GM23338 (cell line): ENCODE data around the gene LYZL1. TPM values are rescaled to one million over a fixed set of nuclear protein-coding genes. Genes with fewer than 3 reads are reported as not detected.
"Not testable (repeated sequence)": the region's sequence is repeated elsewhere in the genome, so short reads cannot be mapped to it uniquely, and the experiment has no call there.

Experiments
- ATAC-seq: fragments of 200-7000 bp; cut with Tn5 transposase; 3 replicates; pipeline ENCODE4 v1.9.1; 2020
- DNase-seq: peaks from one replicate; pipeline ENCODE4 v3.0.0-alpha.2; 2015; ENCODE audit warnings: low spot score
- H2AFZ ChIP-seq: fragments of 200-600 bp; sonication (generic); 2 replicates; pipeline ENCODE4 v1.8.0; 2016; ENCODE audit warnings: antibody characterized with exemption, mild to moderate bottlenecking, moderate library complexity
- H3F3A ChIP-seq: fragments of 200-600 bp; sonication (generic); replicated peaks from 2 replicates; pipeline ENCODE4 v1.8.0; 2017; ENCODE audit warnings: antibody characterized with exemption, mixed run types, low read depth
- H3K27ac ChIP-seq: fragments of 200-600 bp; sonication (generic); 2 replicates; pipeline ENCODE4 v1.6.1; 2016; ENCODE audit warnings: low read depth
- H3K27me3 ChIP-seq: fragments of 200-600 bp; sonication (generic); 2 replicates; pipeline ENCODE4 v1.8.0; 2016; ENCODE audit warnings: mild to moderate bottlenecking, mixed run types, moderate library complexity; ENCODE audit not compliant: insufficient read depth
- H3K36me3 ChIP-seq: fragments of 200-600 bp; sonication (generic); 2 replicates; pipeline ENCODE4 v1.8.0; 2016; ENCODE audit warnings: mild to moderate bottlenecking; ENCODE audit not compliant: insufficient read depth
- H3K4me1 ChIP-seq: fragments of 200-600 bp; sonication (generic); 2 replicates; pipeline ENCODE4 v1.8.0; 2016; ENCODE audit warnings: mild to moderate bottlenecking, moderate library complexity; ENCODE audit not compliant: insufficient read depth
- H3K4me2 ChIP-seq: fragments of 200-600 bp; sonication (generic); 2 replicates; pipeline ENCODE4 v1.7.1; 2017; ENCODE audit warnings: mixed run types
- H3K4me3 ChIP-seq: fragments of 200-600 bp; sonication (generic); 2 replicates; pipeline ENCODE4 v1.6.1; 2016; ENCODE audit warnings: mixed run types
- H3K79me2 ChIP-seq: fragments of 200-600 bp; sonication (generic); replicated peaks from 2 replicates; pipeline ENCODE4 v1.8.0; 2017; ENCODE audit warnings: mild to moderate bottlenecking; ENCODE audit not compliant: insufficient read depth
- H3K9me2 ChIP-seq: fragments of 200-600 bp; sonication (generic); 2 replicates; pipeline ENCODE4 v1.8.0; 2017; ENCODE audit not compliant: insufficient read depth
- H4K20me1 ChIP-seq: fragments of 200-600 bp; sonication (generic); replicated peaks from 2 replicates; pipeline ENCODE4 v1.8.0; 2017; ENCODE audit warnings: mild to moderate bottlenecking; ENCODE audit not compliant: insufficient read depth
- H3K27ac Mint-ChIP-seq: 2 replicates; pipeline ENCODE4 v1.8.0; 2020; ENCODE audit warnings: inconsistent platforms, mild to moderate bottlenecking, moderate library complexity, mixed read lengths
- H3K27me3 Mint-ChIP-seq: 3 replicates; pipeline ENCODE4 v1.8.0; 2022; ENCODE audit warnings: low read depth, mild to moderate bottlenecking, moderate library complexity, mixed read lengths, inconsistent platforms; ENCODE audit not compliant: insufficient read depth, poor library complexity
- H3K36me3 Mint-ChIP-seq: 3 replicates; pipeline ENCODE4 v1.8.0; 2021; ENCODE audit warnings: low read depth, mild to moderate bottlenecking, inconsistent platforms, moderate library complexity, mixed read lengths
- H3K4me1 Mint-ChIP-seq: 3 replicates; pipeline ENCODE4 v1.8.0; 2020; ENCODE audit warnings: mild to moderate bottlenecking, inconsistent platforms, mixed read lengths
- H3K4me3 Mint-ChIP-seq: 3 replicates; pipeline ENCODE4 v1.8.0; 2021; ENCODE audit warnings: moderate library complexity, mild to moderate bottlenecking, inconsistent platforms, mixed read lengths
- H3K9me3 Mint-ChIP-seq: 3 replicates; pipeline ENCODE4 v1.8.0; 2020; ENCODE audit warnings: moderate library complexity, mild to moderate bottlenecking, inconsistent platforms, mixed read lengths
- EZH2 ChIP-seq: fragments of 200-600 bp; sonication (generic); IDR thresholded peaks from one replicate; pipeline ENCODE4 v1.8.0; 2017; ENCODE audit warnings: antibody characterized with exemption, mild to moderate bottlenecking, low read depth; ENCODE audit not compliant: unreplicated experiment
- EZH2phosphoT487 ChIP-seq: fragments of 200-600 bp; sonication (generic); IDR thresholded peaks from one replicate; pipeline ENCODE4 v1.8.1; 2018; ENCODE audit warnings: antibody characterized with exemption; ENCODE audit not compliant: unreplicated experiment
- polyA plus RNA-seq: library from polyadenylated mRNA; unstranded; fragments of >200 nt; fragmentation: Nextera tagmentation; extraction: Ambion mirVana; gene quantifications from 2 replicates; pipeline ENCODE4 v1.2.1, GENCODE V29; 2016
- total RNA-seq: library from RNA; depleted of rRNA; stranded (reverse); fragments of >200 nt; shearing (Covaris generic); gene quantifications from 2 replicates; pipeline ENCODE4 v1.2.3, GENCODE V29; 2014
- TF ChIP-seq, protein P1 (sequence below): fragments of 250-450 bp; sonication (Bioruptor Pico); IDR thresholded peaks from 2 replicates; pipeline ENCODE4 v1.5.0; 2020; ENCODE audit warnings: mild to moderate bottlenecking, moderate library complexity
- TF ChIP-seq, protein P2 (sequence below), 2 experiments: fragments of 200-600 bp in 1 of 2; sonication (generic) in 1 of 2; conservative IDR thresholded peaks; 2 replicates each; pipeline versions ENCODE4 v1.5.1 to v1.6.1; 2016 to 2017; ENCODE audit warnings: antibody characterized with exemption in 2 of 2, low read depth in 2 of 2, mild to moderate bottlenecking in 2 of 2, moderate library complexity in 1 of 2

The LYZL1 gene
- total and polyA plus RNA-seq, 2 experiments from 2014 or later = not detected

DNA sequence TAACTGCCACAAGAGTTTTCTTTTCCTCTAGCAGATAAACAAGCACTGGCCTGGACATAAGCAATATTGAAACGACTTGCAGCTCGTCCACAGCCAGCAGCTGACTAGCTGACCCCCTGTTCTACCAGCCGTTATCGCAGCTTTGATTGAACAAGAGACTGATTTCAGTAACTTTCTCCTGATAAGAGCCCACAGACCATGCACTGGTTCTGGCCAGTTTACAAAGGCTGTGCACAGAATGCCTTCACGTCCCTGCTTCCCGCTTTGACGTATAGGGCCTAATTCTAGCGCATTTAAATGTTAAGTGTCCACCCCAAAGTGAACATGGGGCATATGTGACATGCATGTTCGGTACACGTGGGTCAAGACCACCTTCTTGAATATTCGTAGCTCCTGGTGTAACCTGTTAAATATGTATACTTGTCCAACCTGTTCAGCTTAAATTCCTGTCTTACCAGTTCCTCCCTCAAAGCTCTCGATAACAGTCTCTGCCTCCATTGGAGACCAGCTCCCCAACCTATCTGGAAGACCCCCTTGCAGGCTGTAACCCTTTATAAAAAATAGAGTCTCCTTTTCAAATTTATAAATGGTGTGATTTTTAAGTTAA lies 69.2 kb downstream of the LYZL1 start (continued):
- TF ChIP-seq, protein P1, sequence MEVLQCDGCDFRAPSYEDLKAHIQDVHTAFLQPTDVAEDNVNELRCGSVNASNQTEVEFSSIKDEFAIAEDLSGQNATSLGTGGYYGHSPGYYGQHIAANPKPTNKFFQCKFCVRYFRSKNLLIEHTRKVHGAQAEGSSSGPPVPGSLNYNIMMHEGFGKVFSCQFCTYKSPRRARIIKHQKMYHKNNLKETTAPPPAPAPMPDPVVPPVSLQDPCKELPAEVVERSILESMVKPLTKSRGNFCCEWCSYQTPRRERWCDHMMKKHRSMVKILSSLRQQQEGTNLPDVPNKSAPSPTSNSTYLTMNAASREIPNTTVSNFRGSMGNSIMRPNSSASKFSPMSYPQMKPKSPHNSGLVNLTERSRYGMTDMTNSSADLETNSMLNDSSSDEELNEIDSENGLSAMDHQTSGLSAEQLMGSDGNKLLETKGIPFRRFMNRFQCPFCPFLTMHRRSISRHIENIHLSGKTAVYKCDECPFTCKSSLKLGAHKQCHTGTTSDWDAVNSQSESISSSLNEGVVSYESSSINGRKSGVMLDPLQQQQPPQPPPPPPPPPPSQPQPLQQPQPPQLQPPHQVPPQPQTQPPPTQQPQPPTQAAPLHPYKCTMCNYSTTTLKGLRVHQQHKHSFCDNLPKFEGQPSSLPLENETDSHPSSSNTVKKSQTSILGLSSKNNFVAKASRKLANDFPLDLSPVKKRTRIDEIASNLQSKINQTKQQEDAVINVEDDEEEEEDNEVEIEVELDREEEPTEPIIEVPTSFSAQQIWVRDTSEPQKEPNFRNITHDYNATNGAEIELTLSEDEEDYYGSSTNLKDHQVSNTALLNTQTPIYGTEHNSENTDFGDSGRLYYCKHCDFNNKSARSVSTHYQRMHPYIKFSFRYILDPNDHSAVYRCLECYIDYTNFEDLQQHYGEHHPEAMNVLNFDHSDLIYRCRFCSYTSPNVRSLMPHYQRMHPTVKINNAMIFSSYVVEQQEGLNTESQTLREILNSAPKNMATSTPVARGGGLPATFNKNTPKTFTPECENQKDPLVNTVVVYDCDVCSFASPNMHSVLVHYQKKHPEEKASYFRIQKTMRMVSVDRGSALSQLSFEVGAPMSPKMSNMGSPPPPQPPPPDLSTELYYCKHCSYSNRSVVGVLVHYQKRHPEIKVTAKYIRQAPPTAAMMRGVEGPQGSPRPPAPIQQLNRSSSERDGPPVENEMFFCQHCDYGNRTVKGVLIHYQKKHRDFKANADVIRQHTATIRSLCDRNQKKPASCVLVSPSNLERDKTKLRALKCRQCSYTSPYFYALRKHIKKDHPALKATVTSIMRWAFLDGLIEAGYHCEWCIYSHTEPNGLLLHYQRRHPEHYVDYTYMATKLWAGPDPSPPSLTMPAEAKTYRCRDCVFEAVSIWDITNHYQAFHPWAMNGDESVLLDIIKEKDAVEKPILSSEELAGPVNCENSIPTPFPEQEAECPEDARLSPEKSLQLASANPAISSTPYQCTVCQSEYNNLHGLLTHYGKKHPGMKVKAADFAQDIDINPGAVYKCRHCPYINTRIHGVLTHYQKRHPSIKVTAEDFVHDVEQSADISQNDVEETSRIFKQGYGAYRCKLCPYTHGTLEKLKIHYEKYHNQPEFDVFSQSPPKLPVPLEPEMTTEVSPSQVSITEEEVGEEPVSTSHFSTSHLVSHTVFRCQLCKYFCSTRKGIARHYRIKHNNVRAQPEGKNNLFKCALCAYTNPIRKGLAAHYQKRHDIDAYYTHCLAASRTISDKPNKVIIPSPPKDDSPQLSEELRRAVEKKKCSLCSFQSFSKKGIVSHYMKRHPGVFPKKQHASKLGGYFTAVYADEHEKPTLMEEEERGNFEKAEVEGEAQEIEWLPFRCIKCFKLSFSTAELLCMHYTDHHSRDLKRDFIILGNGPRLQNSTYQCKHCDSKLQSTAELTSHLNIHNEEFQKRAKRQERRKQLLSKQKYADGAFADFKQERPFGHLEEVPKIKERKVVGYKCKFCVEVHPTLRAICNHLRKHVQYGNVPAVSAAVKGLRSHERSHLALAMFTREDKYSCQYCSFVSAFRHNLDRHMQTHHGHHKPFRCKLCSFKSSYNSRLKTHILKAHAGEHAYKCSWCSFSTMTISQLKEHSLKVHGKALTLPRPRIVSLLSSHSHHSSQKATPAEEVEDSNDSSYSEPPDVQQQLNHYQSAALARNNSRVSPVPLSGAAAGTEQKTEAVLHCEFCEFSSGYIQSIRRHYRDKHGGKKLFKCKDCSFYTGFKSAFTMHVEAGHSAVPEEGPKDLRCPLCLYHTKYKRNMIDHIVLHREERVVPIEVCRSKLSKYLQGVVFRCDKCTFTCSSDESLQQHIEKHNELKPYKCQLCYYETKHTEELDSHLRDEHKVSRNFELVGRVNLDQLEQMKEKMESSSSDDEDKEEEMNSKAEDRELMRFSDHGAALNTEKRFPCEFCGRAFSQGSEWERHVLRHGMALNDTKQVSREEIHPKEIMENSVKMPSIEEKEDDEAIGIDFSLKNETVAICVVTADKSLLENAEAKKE = no peak
- no peak for TF ChIP-seq EZH2
- TF ChIP-seq EZH2phosphoT487 = no peak
- TF ChIP-seq, protein P2, sequence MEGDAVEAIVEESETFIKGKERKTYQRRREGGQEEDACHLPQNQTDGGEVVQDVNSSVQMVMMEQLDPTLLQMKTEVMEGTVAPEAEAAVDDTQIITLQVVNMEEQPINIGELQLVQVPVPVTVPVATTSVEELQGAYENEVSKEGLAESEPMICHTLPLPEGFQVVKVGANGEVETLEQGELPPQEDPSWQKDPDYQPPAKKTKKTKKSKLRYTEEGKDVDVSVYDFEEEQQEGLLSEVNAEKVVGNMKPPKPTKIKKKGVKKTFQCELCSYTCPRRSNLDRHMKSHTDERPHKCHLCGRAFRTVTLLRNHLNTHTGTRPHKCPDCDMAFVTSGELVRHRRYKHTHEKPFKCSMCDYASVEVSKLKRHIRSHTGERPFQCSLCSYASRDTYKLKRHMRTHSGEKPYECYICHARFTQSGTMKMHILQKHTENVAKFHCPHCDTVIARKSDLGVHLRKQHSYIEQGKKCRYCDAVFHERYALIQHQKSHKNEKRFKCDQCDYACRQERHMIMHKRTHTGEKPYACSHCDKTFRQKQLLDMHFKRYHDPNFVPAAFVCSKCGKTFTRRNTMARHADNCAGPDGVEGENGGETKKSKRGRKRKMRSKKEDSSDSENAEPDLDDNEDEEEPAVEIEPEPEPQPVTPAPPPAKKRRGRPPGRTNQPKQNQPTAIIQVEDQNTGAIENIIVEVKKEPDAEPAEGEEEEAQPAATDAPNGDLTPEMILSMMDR (conservative IDR thresholded peaks at IDR 0.05; ENCODE audit: low read depth in 2 of 2) = no peak

DNA sequence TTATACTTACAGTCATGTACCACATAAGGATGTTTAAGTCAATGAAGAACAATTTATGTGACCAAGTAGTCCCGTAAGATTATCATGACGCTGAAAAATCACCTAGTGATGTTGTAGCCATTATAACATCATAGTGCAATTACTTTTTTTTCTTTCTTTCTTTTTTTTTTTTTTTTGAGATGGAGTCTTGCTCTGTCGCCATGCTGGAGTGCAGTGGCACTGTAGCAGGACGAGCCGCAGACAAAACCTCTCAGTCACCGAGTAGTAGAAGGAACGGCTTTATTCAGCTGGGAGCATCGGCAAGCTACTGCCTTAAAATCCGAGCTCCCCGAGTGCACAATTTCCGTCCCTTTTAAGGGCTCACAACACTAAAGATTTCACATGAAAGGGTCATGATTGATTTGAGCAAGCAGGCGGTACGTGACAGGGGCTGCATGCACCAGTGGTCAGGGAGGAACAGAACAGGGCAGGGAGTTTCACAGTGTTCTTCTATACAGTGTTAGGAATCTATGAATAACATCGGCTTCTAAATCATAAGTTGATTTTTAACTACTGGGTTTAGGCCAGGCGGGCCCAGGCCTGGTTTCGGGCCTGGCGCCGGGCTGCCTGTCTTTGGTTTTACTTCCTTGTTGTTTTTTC lies 71.5 kb downstream of the LYZL1 start:
- not testable (repeated sequence) for H4K20me1 ChIP-seq, H3K36me3 Mint-ChIP-seq, H3K27ac Mint-ChIP-seq, H3K27ac ChIP-seq, H3K4me3 Mint-ChIP-seq, H3K9me2 ChIP-seq, ATAC-seq, H3F3A ChIP-seq, H3K4me1 ChIP-seq, H3K4me1 Mint-ChIP-seq, H3K36me3 ChIP-seq, H3K79me2 ChIP-seq, H3K4me2 ChIP-seq, DNase-seq, H3K27me3 Mint-ChIP-seq, H3K9me3 Mint-ChIP-seq, H3K27me3 ChIP-seq, H3K4me3 ChIP-seq, H2AFZ ChIP-seq
